Measurements from ENCODE around the gene CACNB1. TPM values are rescaled to one million over a fixed set of nuclear protein-coding genes. Genes with fewer than 3 reads are reported as not detected.

The CACNB1 gene
- total and polyA plus RNA-seq, 2 experiments from 2014 or later, result 27.6 to 41.6 TPM

- Histone ChIP-seq H3K36me3 (peaks cover 36% of the 10 kb centered on the region), H3K27me3 (no peaks in the 10 kb centered on the region), H3K27ac (peak overlapping the region; percentile 30), H3K4me3 (no peak overlapping the region), H3K4me1 (ENCODE audit: low read depth) (peaks cover 10% of the 10 kb centered on the region), H3K9me3 (ENCODE audit: low read depth) (no peaks in the 10 kb centered on the region)
- no peak for TF ChIP-seq CTCF (IDR thresholded peaks at IDR 0.05; ENCODE audit: low read depth, low read length)
- DNase-seq (ENCODE audit: low read depth in 1 of 2, low spot score in 1 of 2), result no peak
These were observed 6.8 kb upstream of the CACNB1 start for GRCh38 chr17:39204245-39204644.

GRCh38 chr17:39200957-39201510 lies 3.6 kb upstream of the CACNB1 start:
- no peak for TF ChIP-seq CTCF (IDR thresholded peaks at IDR 0.05; ENCODE audit: low read depth, low read length)

GRCh38 chr17:39200070-39200879 lies 2.8 kb upstream of the CACNB1 start, which contains the start of gene RPL19:
Gene RPL19, plus strand, starts transcription at chr17:39200283. Its CDS starts 62 bp downstream, at chr17:39200345.
- peaks cover 36% of the 10 kb centered on the region for H3K36me3 ChIP-seq
- H3K27me3 ChIP-seq, result no peaks in the 10 kb centered on the region
- H3K4me3 ChIP-seq, result peak within 1 kb of the TSS; percentile 65
- H3K27ac ChIP-seq, result peak within 1 kb of the TSS; percentile 97
- DNase-seq (ENCODE audit: low read depth in 1 of 2, low spot score in 1 of 2), result peak; percentile 41 to 84
- peaks cover 19% of the 10 kb centered on the region for H3K4me1 ChIP-seq (ENCODE audit: low read depth)
- H3K9me3 ChIP-seq (ENCODE audit: low read depth), result no peaks in the 10 kb centered on the region
- TF ChIP-seq CTCF (IDR thresholded peaks at IDR 0.05; ENCODE audit: low read depth, low read length), result no peak

More at GRCh38 chr17:39200957-39201510, 3.6 kb upstream of the CACNB1 start:
- peak overlapping the region; percentile 65 for H3K4me3 ChIP-seq
- peaks cover 36% of the 10 kb centered on the region for H3K36me3 ChIP-seq
- peaks cover 11% of the 10 kb centered on the region for H3K4me1 ChIP-seq (ENCODE audit: low read depth)
- peak overlapping the region; percentile 97 for H3K27ac ChIP-seq
- H3K9me3 ChIP-seq (ENCODE audit: low read depth), result no peaks in the 10 kb centered on the region
- no peaks in the 10 kb centered on the region for H3K27me3 ChIP-seq
- no peak for DNase-seq (ENCODE audit: low read depth in 1 of 2, low spot score in 1 of 2)

- peaks cover 24% of the 10 kb centered on the region for H3K4me1 ChIP-seq (ENCODE audit: low read depth)
- H3K9me3 ChIP-seq (ENCODE audit: low read depth), result no peaks in the 10 kb centered on the region
- H3K27me3 ChIP-seq, result no peaks in the 10 kb centered on the region
- TF ChIP-seq CTCF (IDR thresholded peaks at IDR 0.05; ENCODE audit: low read depth, low read length), result no peak
- peak overlapping the region; percentile 97 for H3K27ac ChIP-seq
- H3K36me3 ChIP-seq, result peaks cover 32% of the 10 kb centered on the region
- DNase-seq (ENCODE audit: low read depth in 1 of 2, low spot score in 1 of 2), result peak; percentile 96 to 97
- peak overlapping the region; percentile 65 for H3K4me3 ChIP-seq
These were observed 2.3 kb upstream of the CACNB1 start for GRCh38 chr17:39199820-39200069.

GRCh38 chr17:39198186-39198566 lies 707 bp upstream of the CACNB1 start:
- no peak for DNase-seq (ENCODE audit: low read depth in 1 of 2, low spot score in 1 of 2)
- Histone ChIP-seq H3K4me1 (ENCODE audit: low read depth) (peaks cover 38% of the 10 kb centered on the region), H3K9me3 (ENCODE audit: low read depth) (no peaks in the 10 kb centered on the region), H3K36me3 (peaks cover 16% of the 10 kb centered on the region), H3K27ac (no peak overlapping the region), H3K4me3 (no peak overlapping the region), H3K27me3 (no peaks in the 10 kb centered on the region)
- no peak for TF ChIP-seq CTCF (IDR thresholded peaks at IDR 0.05; ENCODE audit: low read depth, low read length)
